ENCODE measurements around the gene NDUFA11.

NDUFA11 gene

GRCh38 chr19:5905114-5905778, 1.7 kb upstream of the NDUFA11 start:
- DNase-seq: no peak

- DNase-seq: peak; percentile 96
Observed at GRCh38 chr19:5904352-5905113, 943 bp upstream of the NDUFA11 start, which contains the start of gene VMAC. TSS of gene VMAC (plus strand) at chr19:5904872. CDS start at chr19:5904891, 19 bp downstream.

GRCh38 chr19:5903056-5903623, 450 bp downstream of the NDUFA11 start:
- no peak for DNase-seq

- DNase-seq: no peak
Observed at GRCh38 chr19:5900976-5901375, 2.6 kb downstream of the NDUFA11 start.

GRCh38 chr19:5899728-5900526, 3.7 kb downstream of the NDUFA11 start:
- no peak for DNase-seq

- peak in 1 of 2 experiments; percentile 3 for DNase-seq
Observed at GRCh38 chr19:5897189-5897969, 6.2 kb downstream of the NDUFA11 start.

GRCh38 chr19:5896365-5897076, 7.1 kb downstream of the NDUFA11 start:
- no peak for DNase-seq

GRCh38 chr19:5895890-5896289, 7.7 kb downstream of the NDUFA11 start:
- no peak for DNase-seq

GRCh38 chr19:5895409-5895808, 8.2 kb downstream of the NDUFA11 start:
- no peak for DNase-seq

GRCh38 chr19:5894704-5895349, 8.8 kb downstream of the NDUFA11 start:
- DNase-seq: no peak

- no peak for DNase-seq
Observed at GRCh38 chr19:5893907-5894703, 9.5 kb downstream of the NDUFA11 start.

GRCh38 chr19:5893296-5893903, 10.2 kb downstream of the NDUFA11 start:
- no peak for DNase-seq

GRCh38 chr19:5892772-5893275, 10.8 kb downstream of the NDUFA11 start:
- no peak for DNase-seq

- DNase-seq: no peak
Observed at GRCh38 chr19:5891938-5892771, 11.4 kb downstream of the NDUFA11 start.

- DNase-seq: no peak
Observed at GRCh38 chr19:5891572-5891937, 12.0 kb downstream of the NDUFA11 start.

- no peak for DNase-seq
Observed at GRCh38 chr19:5890099-5890498, 13.5 kb downstream of the NDUFA11 start.

- DNase-seq: no peak
Observed at GRCh38 chr19:5889288-5889971, 14.2 kb downstream of the NDUFA11 start.
